H1 (cell line): ENCODE results near the gene SVOPL. TPM values are rescaled to one million over a fixed set of nuclear protein-coding genes. Genes with fewer than 3 reads are reported as not detected.

Experiments used
- CTCF ChIA-PET: fragments of 300-600 bp; sonication (Branson Sonifier 250); formaldehyde crosslinking; loops from one replicate; lab custom pipeline; 2021; ENCODE audit not compliant: partially characterized antibody; lab: Charles Lee
- POLR2A ChIA-PET: fragments of 300-600 bp; sonication (Branson Sonifier 250); formaldehyde crosslinking; loops from one replicate; lab custom pipeline; 2021; ENCODE audit warnings: inconsistent platforms; ENCODE audit not compliant: partially characterized antibody; lab: Charles Lee
- DNase-seq, 2 experiments: peaks; one replicate each; pipeline versions ENCODE4 v3.0.0 to v3.0.0-alpha.2; 2010 to 2022; ENCODE audit warnings: low spot score in 2 of 2, low read depth in 1 of 2, mixed read lengths in 1 of 2
- FAIRE-seq: peaks from 2 replicates; lab custom pipeline; 2011; peaks lifted over from hg19 to GRCh38; lab: Jason Lieb, UNC
- H2AFZ ChIP-seq: 2 replicates; pipeline ENCODE4 v1.8.1; 2012; ENCODE audit warnings: low read length, inconsistent platforms
- H2AK5ac ChIP-seq: 2 replicates; pipeline ENCODE4 v1.6.1; 2013; ENCODE audit warnings: low read depth, low read length
- H2BK120ac ChIP-seq: replicated peaks from 2 replicates; pipeline ENCODE3; 2013; ENCODE audit warnings: low read depth, low read length, inconsistent platforms
- H2BK12ac ChIP-seq: 2 replicates; pipeline ENCODE4 v1.6.1; 2013; ENCODE audit warnings: low read depth, low read length
- H2BK15ac ChIP-seq: 2 replicates; pipeline ENCODE4 v1.6.1; 2013; ENCODE audit warnings: low read length
- H2BK20ac ChIP-seq: 2 replicates; pipeline ENCODE4 v1.6.1; 2013; ENCODE audit warnings: low read length
- H2BK5ac ChIP-seq: 2 replicates; pipeline ENCODE4 v1.6.1; 2013; ENCODE audit warnings: low read depth, low read length
- H3K14ac ChIP-seq: 2 replicates; pipeline ENCODE4 v1.6.1; 2013; ENCODE audit warnings: inconsistent platforms; ENCODE audit not compliant: insufficient read length
- H3K18ac ChIP-seq: 2 replicates; pipeline ENCODE4 v1.6.1; 2013; ENCODE audit warnings: low read length; ENCODE audit errors: extremely low read depth
- H3K23ac ChIP-seq: 2 replicates; pipeline ENCODE4 v1.6.1; 2013; ENCODE audit warnings: inconsistent platforms; ENCODE audit not compliant: insufficient read length
- H3K23me2 ChIP-seq: 2 replicates; pipeline ENCODE4 v1.6.1; 2013; ENCODE audit warnings: low read depth, low read length
- H3K27ac ChIP-seq: 2 replicates; pipeline ENCODE4 v1.6.1; 2011; ENCODE audit warnings: low read depth, low read length, inconsistent platforms
- H3K27me3 ChIP-seq, 4 experiments: replicated peaks in 1 of 4; 1 replicate in 1 of 4; 2 replicates in 3 of 4; pipeline versions ENCODE4 v1.6.1 to v1.8.1; 2011 to 2013; ENCODE audit warnings: low read length in 3 of 4, mild to moderate bottlenecking in 3 of 4, inconsistent platforms in 2 of 4, mixed read lengths in 2 of 4, moderate library complexity in 1 of 4; ENCODE audit not compliant: control insufficient read depth in 3 of 4, insufficient read depth in 3 of 4; ENCODE audit errors: extremely low read depth in 1 of 4
- H3K36me3 ChIP-seq, 4 experiments: 2 replicates each; pipeline versions ENCODE4 v1.6.1 to v1.8.1; 2011 to 2013; ENCODE audit warnings: mild to moderate bottlenecking in 4 of 4, low read length in 3 of 4, moderate library complexity in 2 of 4, control low read depth in 1 of 4, inconsistent platforms in 1 of 4; ENCODE audit not compliant: insufficient read depth in 4 of 4, control insufficient read depth in 2 of 4
- H3K4ac ChIP-seq: replicated peaks from 2 replicates; pipeline ENCODE3; 2013; ENCODE audit warnings: low read length, low read depth, mixed read lengths, inconsistent platforms; ENCODE audit not compliant: insufficient read length
- H3K4me1 ChIP-seq, 4 experiments: replicated peaks in 1 of 4; 1 replicate in 1 of 4; 2 replicates in 3 of 4; pipeline versions ENCODE4 v1.6.1 to v1.8.1; 2011 to 2013; ENCODE audit warnings: low read length in 3 of 4, inconsistent platforms in 2 of 4, mixed read lengths in 1 of 4; ENCODE audit not compliant: insufficient read depth in 4 of 4, control insufficient read depth in 3 of 4
- H3K4me2 ChIP-seq, 2 experiments: 2 replicates each; pipeline versions ENCODE4 v1.6.1 to v1.8.1; 2011 to 2013; ENCODE audit warnings: low read depth in 2 of 2, low read length in 2 of 2, control low read depth in 1 of 2, inconsistent platforms in 1 of 2, mild to moderate bottlenecking in 1 of 2; ENCODE audit not compliant: insufficient read depth in 1 of 2
- H3K4me3 ChIP-seq, 4 experiments: fragments of 200-600, 300-600 bp in 1 of 4; sonication (generic), shearing (Covaris generic), sonication (Bioruptor Twin) in 1 of 4; 2 replicates each; pipeline versions ENCODE4 v1.5.1 to v1.8.1; 2011 to 2016; ENCODE audit warnings: low read length in 4 of 4, low read depth in 3 of 4, control low read depth in 2 of 4, inconsistent platforms in 2 of 4, mild to moderate bottlenecking in 2 of 4, mixed read lengths in 1 of 4, moderate library complexity in 1 of 4; ENCODE audit not compliant: insufficient read depth in 2 of 4; ENCODE audit errors: extremely low read depth in 1 of 4
- H3K56ac ChIP-seq: replicated peaks from 2 replicates; pipeline ENCODE3; 2013; ENCODE audit warnings: low read depth, mild to moderate bottlenecking, mixed read lengths, low read length, inconsistent platforms; ENCODE audit not compliant: insufficient read length
- H3K79me1 ChIP-seq: 2 replicates; pipeline ENCODE4 v1.6.1; 2013; ENCODE audit warnings: low read depth, low read length, control low read depth
- H3K79me2 ChIP-seq, 2 experiments: 2 replicates each; pipeline versions ENCODE4 v1.6.1 to v1.8.1; 2012 to 2013; ENCODE audit warnings: low read length in 2 of 2, mild to moderate bottlenecking in 2 of 2, inconsistent platforms in 1 of 2; ENCODE audit not compliant: insufficient read depth in 2 of 2, control insufficient read depth in 1 of 2
- H3K9ac ChIP-seq, 4 experiments: replicated peaks in 1 of 4; 1 replicate in 1 of 4; 2 replicates in 3 of 4; pipeline versions ENCODE4 v1.6.1 to v1.8.1; 2011 to 2013; ENCODE audit warnings: low read depth in 3 of 4, low read length in 3 of 4, control low read depth in 2 of 4, mild to moderate bottlenecking in 2 of 4, moderate library complexity in 2 of 4, inconsistent platforms in 1 of 4; ENCODE audit errors: extremely low read depth in 1 of 4
- H3K9me3 ChIP-seq, 2 experiments: 2 replicates each; pipeline versions ENCODE4 v1.6.1 to v1.8.1; 2012 to 2013; ENCODE audit warnings: mild to moderate bottlenecking in 2 of 2, moderate library complexity in 2 of 2, control low read depth in 1 of 2, inconsistent platforms in 1 of 2, low read depth in 1 of 2, low read length in 1 of 2, mixed read lengths in 1 of 2; ENCODE audit not compliant: insufficient read depth in 2 of 2
- H4K20me1 ChIP-seq, 2 experiments: replicated peaks in 1 of 2; 2 replicates each; pipeline versions ENCODE3 to v1.8.1; 2011 to 2013; ENCODE audit warnings: inconsistent platforms in 2 of 2, low read length in 2 of 2, mild to moderate bottlenecking in 1 of 2; ENCODE audit not compliant: insufficient read depth in 2 of 2, control insufficient read depth in 1 of 2
- H4K5ac ChIP-seq: 2 replicates; pipeline ENCODE4 v1.6.1; 2013; ENCODE audit warnings: low read length, low read depth, mixed read lengths, inconsistent platforms; ENCODE audit not compliant: insufficient read length
- H4K8ac ChIP-seq: 2 replicates; pipeline ENCODE4 v1.8.0; 2013; ENCODE audit warnings: mild to moderate bottlenecking, moderate library complexity, low read length, inconsistent platforms; ENCODE audit not compliant: insufficient read depth; ENCODE audit errors: extremely low read depth
- H4K91ac ChIP-seq: replicated peaks from 2 replicates; pipeline ENCODE3; 2013; ENCODE audit warnings: low read length, mixed read lengths, inconsistent platforms; ENCODE audit not compliant: insufficient read length
- BACH1 ChIP-seq: IDR thresholded peaks from 2 replicates; pipeline ENCODE4 v1.6.1; 2012; ENCODE audit warnings: low read length, improper control_type of control experiment
- BCL11A ChIP-seq, 2 experiments: IDR thresholded peaks; one replicate each; pipeline ENCODE4 v1.6.1; 2011; ENCODE audit warnings: low read depth in 2 of 2, low read length in 2 of 2, mild to moderate bottlenecking in 2 of 2
- CTBP2 ChIP-seq: IDR thresholded peaks from 2 replicates; pipeline ENCODE4 v1.7.0; 2011; ENCODE audit warnings: borderline replicate concordance, mild to moderate bottlenecking, moderate library complexity, mixed read lengths, low read length; ENCODE audit not compliant: insufficient read depth, insufficient read length
- CTCF ChIP-seq, 3 experiments: IDR thresholded peaks; 1 replicate in 2 of 3; 2 replicates in 1 of 3; pipeline versions ENCODE4 v1.5.1 to v1.6.1; 2011; ENCODE audit warnings: low read length in 3 of 3, mild to moderate bottlenecking in 3 of 3, inconsistent platforms in 2 of 3, low read depth in 1 of 3, moderate library complexity in 1 of 3; ENCODE audit not compliant: insufficient read depth in 1 of 3; ENCODE audit errors: control extremely low read depth in 1 of 3
- EGR1 ChIP-seq: IDR thresholded peaks from 2 replicates; pipeline ENCODE4 v1.6.1; 2011; ENCODE audit warnings: low read depth, low read length, borderline replicate concordance
- HDAC2 ChIP-seq, 2 experiments: fragments of 300-600 bp in 1 of 2; sonication (generic) in 1 of 2; IDR thresholded peaks; 2 replicates each; pipeline ENCODE4 v1.6.1; 2011 to 2012; ENCODE audit warnings: low read depth in 2 of 2, low read length in 2 of 2, mild to moderate bottlenecking in 2 of 2, moderate library complexity in 2 of 2, borderline replicate concordance in 1 of 2, inconsistent platforms in 1 of 2
- HDAC6 ChIP-seq: IDR thresholded peaks from one replicate; pipeline ENCODE4 v1.7.1; 2012; ENCODE audit warnings: low read depth, mild to moderate bottlenecking, inconsistent platforms, low read length, moderate library complexity
- NRF1 ChIP-seq: IDR thresholded peaks from 2 replicates; pipeline ENCODE4 v1.6.1; 2011; ENCODE audit warnings: mild to moderate bottlenecking, low read depth, low read length, improper control_type of control experiment
- RXRA ChIP-seq: IDR thresholded peaks from 2 replicates; pipeline ENCODE4 v1.6.1; 2011; ENCODE audit warnings: low read depth, mild to moderate bottlenecking, low read length, moderate library complexity; ENCODE audit not compliant: insufficient read depth
- SP1 ChIP-seq: IDR thresholded peaks from 2 replicates; pipeline ENCODE4 v1.6.1; 2011; ENCODE audit warnings: low read depth, low read length
- WGBS, 2 experiments: shearing (Covaris generic) in 1 of 2; methylation state at CpG; one replicate each; pipeline versions ENCODE4 v1.1.6 to v1.1.7; 2013 to 2015; ENCODE audit warnings: low lambda C conversion rate in 2 of 2, mixed read lengths in 2 of 2, inconsistent platforms in 1 of 2, low coverage in 1 of 2, missing lambda C conversion rate in 1 of 2; ENCODE audit not compliant: insufficient replicate concordance in 2 of 2, insufficient coverage in 1 of 2, insufficient read length in 1 of 2; ENCODE audit errors: extremely low coverage in 1 of 2, missing lambda C conversion rate in 1 of 2; 5-methylcytosine and 5-hydroxymethylcytosine counted together
- polyA plus RNA-seq, 7 experiments: library from polyadenylated mRNA; depleted of rRNA in 3 of 7; stranded (reverse) in 5 of 7; unstranded in 2 of 7; fragments of >200 nt in 5 of 7; fragments of 200-250 nt in 2 of 7; gene quantifications; 1 replicate in 5 of 7; 2 replicates in 1 of 7; 4 replicates in 1 of 7; pipeline versions ENCODE4 v1.2.1 to v1.2.3, GENCODE V29; 2011 to 2013; ENCODE audit warnings: missing spikeins in 2 of 7, mixed read lengths in 2 of 7
- total RNA-seq: library from RNA; stranded (reverse); fragmentation: NEBNext Ultra II Directional; extraction: Animal tissue kit (Norgen Biotek cat#: 25700); gene quantifications from 2 replicates; pipeline ENCODE4 v1.2.1, GENCODE V29; 2021
- TF ChIP-seq, protein P1 (sequence below): IDR thresholded peaks from 2 replicates; pipeline ENCODE4 v1.6.1; 2011; ENCODE audit warnings: low read length, improper control_type of control experiment

SVOPL gene
- total and polyA plus RNA-seq, 2 of the 8 experiments (the other 6 are each of a cell fraction or from before 2014, with no cell fraction given), result 1.1 to 1.4 TPM

- Histone ChIP-seq H3K27me3 (no peaks in the 10 kb centered on the region), H3K4me3 (no peak overlapping the region), H3K4me1 (peaks cover 0 to 5% (median 0%) of the 10 kb centered on the region in 4 experiments; a peak in 2 of 7 replicates), H3K4me2 (no peak overlapping the region), H4K20me1 (no peaks in the 10 kb centered on the region), H2BK20ac (no peak overlapping the region), H3K14ac (no peak overlapping the region), H2AFZ (no peak overlapping the region), H4K91ac (no peak overlapping the region), H3K4ac (no peak overlapping the region), H3K56ac (no peak overlapping the region), H3K23me2 (no peaks in the 10 kb centered on the region), H2BK5ac (no peak overlapping the region), H3K79me2 (no peaks in the 10 kb centered on the region), H3K23ac (no peak overlapping the region), H2BK15ac (no peak overlapping the region), H3K18ac (no peak overlapping the region), H2BK120ac (no peak overlapping the region), H4K5ac (no peak overlapping the region), H3K27ac (no peak overlapping the region), H3K36me3 (no peaks in the 10 kb centered on the region), H3K79me1 (no peaks in the 10 kb centered on the region), H2BK12ac (no peak overlapping the region), H3K9me3 (no peaks in the 10 kb centered on the region), H4K8ac (no peak overlapping the region), H2AK5ac (no peak overlapping the region), H3K9ac (no peak overlapping the region)
- CTCF ChIA-PET, result no interaction called here
- DNase-seq (no peak), FAIRE-seq (no peak)
- WGBS, 2 experiments, result 94% methylated on average over 1 of the region's 1 CpG; no CpG with 5 or more reads in 1 of the 2 experiments
- POLR2A ChIA-PET, result no interaction called here
- no peak for TF ChIP-seq CTBP2
- no peak for TF ChIP-seq BCL11A (IDR thresholded peaks at IDR 0.05; ENCODE audit: low read depth in 2 of 2, low read length in 2 of 2)
- TF ChIP-seq, protein P1, sequence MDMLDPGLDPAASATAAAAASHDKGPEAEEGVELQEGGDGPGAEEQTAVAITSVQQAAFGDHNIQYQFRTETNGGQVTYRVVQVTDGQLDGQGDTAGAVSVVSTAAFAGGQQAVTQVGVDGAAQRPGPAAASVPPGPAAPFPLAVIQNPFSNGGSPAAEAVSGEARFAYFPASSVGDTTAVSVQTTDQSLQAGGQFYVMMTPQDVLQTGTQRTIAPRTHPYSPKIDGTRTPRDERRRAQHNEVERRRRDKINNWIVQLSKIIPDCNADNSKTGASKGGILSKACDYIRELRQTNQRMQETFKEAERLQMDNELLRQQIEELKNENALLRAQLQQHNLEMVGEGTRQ, result no peak
- TF ChIP-seq SP1, result no peak
- TF ChIP-seq BACH1, result no peak
- no peak for TF ChIP-seq CTCF (IDR thresholded peaks at IDR 0.05; ENCODE audit: control extremely low read depth in 1 of 3, insufficient read depth in 1 of 3, low read depth in 1 of 3, low read length in 3 of 3)
- no peak for TF ChIP-seq HDAC2 (IDR thresholded peaks at IDR 0.05; ENCODE audit: borderline replicate concordance in 1 of 2, low read depth in 2 of 2, low read length in 2 of 2)
- TF ChIP-seq NRF1, result no peak
- TF ChIP-seq HDAC6, result no peak
- TF ChIP-seq RXRA, result no peak
- no peak for TF ChIP-seq EGR1
These were observed 78.3 kb downstream of the SVOPL start for GRCh38 chr7:138622841-138623240.
